ENCODE results near the gene NUTM2A. TPM values are rescaled to one million over a fixed set of nuclear protein-coding genes. Genes with fewer than 3 reads are reported as not detected.
"Not testable (repeated sequence)": the region's sequence is repeated elsewhere in the genome, so short reads cannot be mapped to it uniquely, and the experiment has no call there.

The NUTM2A gene
- total RNA-seq, 4 donors from 2014 or later, result 1.7 to 3.5 (median 2.2) TPM

DNA sequence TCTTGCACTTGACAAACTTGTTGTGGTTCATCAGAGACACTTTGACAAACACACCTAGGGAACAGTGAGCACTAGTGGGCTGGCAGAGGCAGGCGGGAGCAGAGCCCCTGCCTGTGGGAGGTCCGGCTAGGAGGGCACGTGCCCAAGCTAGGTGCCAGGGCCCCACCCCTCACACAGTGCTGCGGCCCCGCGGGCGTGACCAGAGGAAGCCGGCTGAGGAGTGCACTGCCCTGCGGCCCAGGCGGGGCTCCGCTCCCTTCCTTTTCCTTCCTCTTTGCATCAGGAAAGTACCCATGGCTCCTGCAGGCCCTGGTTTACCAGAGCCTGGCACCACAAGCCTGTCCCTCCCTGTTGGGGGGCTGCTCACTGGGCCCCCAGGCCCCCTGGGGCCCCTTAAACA is 9.1 kb upstream of the NUTM2A start:
- intact Hi-C loops (cut with DNase I); H3K9me3 ChIP-seq; H3K27me3 ChIP-seq; H3K27ac ChIP-seq (replicated peaks in 1 of 4); H3K4me1 ChIP-seq; DNase-seq (ENCODE audit: extremely low spot score); H3K4me3 ChIP-seq; H3K36me3 ChIP-seq: not testable (repeated sequence)
- 70% methylated on average over 7 of the region's 11 CpGs for WGBS

DNA sequence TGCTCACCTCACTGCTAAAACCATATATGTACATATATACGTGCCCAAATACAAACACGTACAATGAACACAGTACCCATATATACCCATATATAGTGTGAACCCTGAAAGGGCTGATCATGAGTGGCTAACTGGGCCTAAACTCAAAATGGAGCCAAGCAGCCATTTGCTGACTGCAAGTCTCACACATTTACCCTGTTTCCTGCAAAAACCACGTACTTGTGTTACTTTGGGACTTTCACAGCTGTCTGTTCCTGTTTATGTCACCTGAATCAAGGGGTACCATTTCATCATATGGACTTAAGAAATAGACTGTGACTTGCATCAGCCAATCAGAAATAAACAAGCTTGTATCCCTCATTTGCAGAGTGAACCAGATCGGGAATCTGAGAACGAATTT is 5.9 kb upstream of the NUTM2A start:
- H3K4me3 ChIP-seq; H3K36me3 ChIP-seq; H3K27ac ChIP-seq (replicated peaks in 1 of 4); intact Hi-C loops (cut with DNase I); H3K4me1 ChIP-seq; DNase-seq (ENCODE audit: extremely low spot score); H3K27me3 ChIP-seq; H3K9me3 ChIP-seq: not testable (repeated sequence)
- 67% methylated on average over 1 of the region's 5 CpGs for WGBS

DNA sequence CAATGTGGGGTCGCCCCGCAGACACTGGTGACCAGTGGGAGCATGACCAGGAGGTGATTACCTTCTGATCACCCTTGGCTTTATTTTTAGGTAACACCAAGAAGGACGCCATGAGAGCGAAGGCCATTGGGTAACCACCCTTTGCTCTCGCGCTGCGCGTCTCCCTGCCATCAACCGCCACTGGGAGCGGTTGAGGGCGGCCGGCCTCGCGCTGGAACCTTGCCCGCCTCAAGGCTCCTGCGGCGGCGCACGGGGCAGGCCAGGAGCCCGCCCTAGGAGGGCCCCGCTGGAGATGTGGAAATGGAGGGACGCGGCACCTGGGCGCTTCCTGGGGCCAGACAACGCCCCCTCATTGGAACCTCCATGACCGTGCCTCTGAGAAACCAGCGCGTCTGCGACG is 2.5 kb upstream of the NUTM2A start:
- H3K27ac ChIP-seq (replicated peaks in 1 of 4); DNase-seq (ENCODE audit: extremely low spot score); intact Hi-C loops (cut with DNase I); H3K36me3 ChIP-seq; H3K9me3 ChIP-seq; H3K4me1 ChIP-seq; H3K4me3 ChIP-seq; H3K27me3 ChIP-seq: not testable (repeated sequence)
- 85% methylated on average over 12 of the region's 30 CpGs for WGBS

DNA sequence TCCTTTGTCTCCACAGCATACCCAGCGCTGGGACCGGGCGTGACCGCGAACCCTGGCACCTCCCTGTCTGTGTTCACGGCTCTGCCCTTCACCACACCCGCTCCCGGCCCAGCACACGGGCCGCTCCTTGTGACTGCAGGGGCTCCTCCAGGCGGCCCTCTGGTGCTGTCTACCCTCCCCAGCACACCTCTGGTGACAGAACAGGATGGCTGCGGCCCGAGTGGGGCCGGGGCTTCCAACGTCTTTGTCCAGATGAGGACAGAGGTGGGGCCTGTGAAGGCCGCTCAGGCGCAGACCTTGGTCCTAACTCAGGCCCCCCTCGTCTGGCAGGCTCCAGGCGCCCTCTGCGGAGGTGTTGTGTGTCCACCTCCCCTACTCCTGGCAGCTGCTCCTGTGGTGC is 3.0 kb downstream of the NUTM2A start:
- intact Hi-C loops (cut with DNase I); H3K27ac ChIP-seq (replicated peaks in 1 of 4); H3K4me1 ChIP-seq; H3K36me3 ChIP-seq; DNase-seq (ENCODE audit: extremely low spot score); H3K9me3 ChIP-seq; H3K27me3 ChIP-seq; H3K4me3 ChIP-seq: not testable (repeated sequence)
- no CpG with 5 or more reads among the region's 20 CpGs for WGBS

DNA sequence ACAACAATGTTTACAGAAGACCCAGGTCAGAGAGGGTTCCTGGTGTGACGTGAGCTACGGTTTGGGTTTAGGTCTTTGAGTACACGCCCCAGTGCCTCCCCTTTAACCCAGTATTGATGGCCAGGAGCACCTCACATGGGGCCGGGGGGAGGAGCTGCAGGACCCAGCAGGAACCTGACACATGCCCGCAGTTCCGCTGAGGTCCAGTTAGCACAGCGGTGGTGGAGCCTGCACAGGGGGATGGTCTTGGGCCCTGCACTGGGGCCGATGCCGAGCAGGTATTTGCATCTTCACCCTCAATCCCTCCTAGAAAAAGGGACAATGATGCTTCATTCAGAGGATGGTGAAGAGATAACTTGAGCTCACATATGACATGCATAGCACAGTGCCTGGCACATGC is 4.0 kb downstream of the NUTM2A start:
- DNase-seq (ENCODE audit: extremely low spot score); H3K9me3 ChIP-seq; H3K36me3 ChIP-seq; intact Hi-C loops (cut with DNase I); H3K27me3 ChIP-seq; H3K27ac ChIP-seq (replicated peaks in 1 of 4); H3K4me1 ChIP-seq; H3K4me3 ChIP-seq: not testable (repeated sequence)
- 95% methylated on average over 5 of the region's 9 CpGs for WGBS

DNA sequence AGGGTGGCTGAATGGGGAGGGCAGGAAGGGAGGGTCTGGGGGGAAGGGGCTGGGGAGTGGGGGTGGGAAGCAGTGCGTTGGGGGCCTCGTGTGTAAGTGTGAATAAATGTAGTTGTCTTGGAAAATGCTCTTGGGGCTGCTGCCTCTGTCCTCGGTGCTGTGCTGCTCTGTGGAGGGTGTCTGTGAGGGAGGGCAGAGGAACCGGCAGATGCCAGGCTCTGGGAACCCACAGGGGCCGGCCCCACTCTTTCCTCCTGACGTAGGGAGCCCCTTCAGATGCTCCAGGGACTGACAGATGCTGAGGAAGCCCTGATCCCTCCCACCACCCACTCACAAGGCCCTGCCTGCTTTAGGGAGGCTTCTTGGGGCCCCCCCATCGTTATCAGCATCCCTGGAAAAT is 9.6 kb downstream of the NUTM2A start:
- no CpG with 5 or more reads among the region's 7 CpGs for WGBS
- H3K9me3 ChIP-seq; intact Hi-C loops (cut with DNase I); H3K36me3 ChIP-seq; H3K4me3 ChIP-seq; H3K27ac ChIP-seq (replicated peaks in 1 of 4); H3K4me1 ChIP-seq; DNase-seq (ENCODE audit: extremely low spot score); H3K27me3 ChIP-seq: not testable (repeated sequence)

DNA sequence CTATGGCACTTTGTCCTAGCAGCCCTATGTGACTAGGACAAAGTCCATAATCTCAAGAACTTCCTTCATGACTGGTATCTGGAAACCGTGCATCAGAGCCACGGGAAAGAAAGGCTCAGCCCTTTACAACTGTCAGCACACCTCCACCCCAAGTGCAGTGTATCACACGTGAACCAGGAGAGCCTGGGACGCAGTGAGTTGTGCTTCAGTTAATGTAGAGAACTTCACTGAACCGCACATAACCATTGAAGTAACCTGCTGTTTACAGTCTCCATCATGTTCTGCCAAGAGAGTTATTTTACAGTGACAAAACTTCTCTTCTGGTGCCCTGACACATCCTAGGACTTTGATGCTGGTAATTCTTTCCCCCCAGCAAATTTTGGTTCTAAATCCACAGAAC is 12.0 kb downstream of the NUTM2A start:
- H3K36me3 ChIP-seq; intact Hi-C loops (cut with DNase I); H3K27me3 ChIP-seq; H3K9me3 ChIP-seq; H3K4me1 ChIP-seq; H3K4me3 ChIP-seq; H3K27ac ChIP-seq (replicated peaks in 1 of 4); DNase-seq (ENCODE audit: extremely low spot score): not testable (repeated sequence)
- WGBS, result 100% methylated on average over 1 of the region's 5 CpGs

DNA sequence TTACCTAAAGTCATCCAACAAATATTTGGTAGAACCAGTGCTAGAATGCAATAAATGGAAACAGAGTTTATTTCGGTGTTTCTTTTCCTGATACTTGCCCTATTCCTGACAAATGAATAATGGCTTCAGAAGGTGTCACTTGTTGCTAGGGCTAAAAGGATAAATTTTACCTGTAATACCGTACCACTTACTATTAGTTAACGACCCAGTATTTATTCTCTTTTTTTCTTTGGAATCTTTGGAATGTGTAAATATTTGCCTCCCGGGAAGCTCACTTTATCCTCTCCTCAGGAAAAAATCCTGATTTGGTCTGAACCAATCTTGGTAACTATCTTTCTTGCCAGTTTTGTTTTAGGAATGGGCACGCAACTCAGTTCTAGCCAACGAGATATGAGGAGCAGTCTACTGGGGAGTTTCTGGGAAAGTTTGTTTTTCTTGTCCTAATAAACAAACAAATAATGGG is 14.1 kb downstream of the NUTM2A start:
- intact Hi-C loops (cut with DNase I); H3K27me3 ChIP-seq; H3K4me1 ChIP-seq; DNase-seq (ENCODE audit: extremely low spot score); H3K36me3 ChIP-seq; H3K4me3 ChIP-seq; H3K9me3 ChIP-seq; H3K27ac ChIP-seq (replicated peaks in 1 of 4): not testable (repeated sequence)
- 55% methylated on average over 2 of the region's 6 CpGs for WGBS

DNA sequence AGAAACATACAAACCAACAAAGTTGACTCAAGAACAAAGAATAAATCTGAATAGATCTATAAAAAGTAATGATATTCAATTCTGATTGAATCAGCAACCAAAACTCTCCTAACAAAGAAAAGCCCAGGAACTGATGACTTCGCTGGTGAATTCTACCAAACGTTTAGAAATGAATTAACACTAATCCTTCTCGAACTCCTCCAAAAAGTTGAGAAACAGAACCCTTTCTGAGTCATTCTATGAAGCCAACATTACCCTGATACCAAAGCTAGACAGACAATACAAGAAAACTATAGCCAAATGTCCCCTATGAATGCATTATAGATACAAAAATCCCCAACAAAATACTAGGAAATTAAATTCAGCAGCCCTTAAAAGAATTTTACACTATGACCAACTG is 16.9 kb downstream of the NUTM2A start:
- H3K4me1 ChIP-seq; H3K4me3 ChIP-seq; H3K36me3 ChIP-seq; DNase-seq (ENCODE audit: extremely low spot score); H3K27me3 ChIP-seq; H3K27ac ChIP-seq (replicated peaks in 1 of 4); H3K9me3 ChIP-seq; intact Hi-C loops (cut with DNase I): not testable (repeated sequence)
- WGBS, result 82% methylated on average over 3 of the region's 3 CpGs

DNA sequence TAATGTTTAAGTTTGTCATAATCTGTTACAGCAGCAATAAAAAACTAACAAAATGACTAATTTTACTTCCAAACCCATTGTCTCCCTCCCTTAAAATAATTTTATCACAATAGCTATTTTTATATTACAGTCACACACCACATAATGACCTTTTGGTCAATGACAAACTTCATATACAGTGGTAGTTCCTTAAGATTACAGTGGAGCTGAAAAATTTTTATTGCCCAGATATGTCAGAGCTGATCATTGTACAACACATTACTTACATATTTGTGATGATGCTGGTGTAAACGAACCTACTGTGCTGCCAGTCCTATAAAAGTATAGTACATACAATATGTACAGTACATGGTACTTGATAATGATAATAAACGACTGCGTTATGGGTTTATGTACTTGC is 22.1 kb downstream of the NUTM2A start:
- H3K27ac ChIP-seq (replicated peaks in 1 of 4); H3K4me1 ChIP-seq; DNase-seq (ENCODE audit: extremely low spot score); H3K4me3 ChIP-seq; H3K36me3 ChIP-seq; H3K27me3 ChIP-seq; H3K9me3 ChIP-seq; intact Hi-C loops (cut with DNase I): not testable (repeated sequence)
- WGBS, result no CpG with 5 or more reads among the region's 3 CpGs

DNA sequence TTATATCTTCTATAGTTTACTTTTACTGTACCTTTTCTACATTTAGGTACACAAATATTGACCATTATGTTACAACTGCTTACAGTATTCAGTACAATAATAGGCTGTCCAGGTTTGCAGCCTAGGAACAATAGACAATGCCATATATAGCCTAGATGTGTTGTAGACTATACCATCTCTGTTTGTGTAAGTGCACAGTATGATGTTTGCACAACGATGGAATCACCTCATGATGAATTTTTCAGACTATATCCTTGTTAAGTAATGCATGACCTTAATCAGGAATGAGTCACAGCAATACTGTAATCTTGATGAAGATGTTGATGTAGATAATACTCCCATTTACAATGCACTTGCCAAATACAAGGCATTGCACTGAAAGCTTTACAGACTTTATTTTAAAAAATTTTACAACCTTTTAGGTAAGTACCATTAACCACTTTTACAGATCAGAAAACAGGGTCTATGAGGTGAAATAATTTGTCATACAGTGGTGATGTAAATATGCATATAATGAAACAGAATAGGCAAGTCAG is 23.6 kb downstream of the NUTM2A start:
- H3K27ac ChIP-seq (replicated peaks in 1 of 4); H3K9me3 ChIP-seq; H3K4me3 ChIP-seq; DNase-seq (ENCODE audit: extremely low spot score); intact Hi-C loops (cut with DNase I); H3K27me3 ChIP-seq; H3K36me3 ChIP-seq; H3K4me1 ChIP-seq: not testable (repeated sequence)
- no CpG with 5 or more reads among the region's 1 CpG for WGBS

DNA sequence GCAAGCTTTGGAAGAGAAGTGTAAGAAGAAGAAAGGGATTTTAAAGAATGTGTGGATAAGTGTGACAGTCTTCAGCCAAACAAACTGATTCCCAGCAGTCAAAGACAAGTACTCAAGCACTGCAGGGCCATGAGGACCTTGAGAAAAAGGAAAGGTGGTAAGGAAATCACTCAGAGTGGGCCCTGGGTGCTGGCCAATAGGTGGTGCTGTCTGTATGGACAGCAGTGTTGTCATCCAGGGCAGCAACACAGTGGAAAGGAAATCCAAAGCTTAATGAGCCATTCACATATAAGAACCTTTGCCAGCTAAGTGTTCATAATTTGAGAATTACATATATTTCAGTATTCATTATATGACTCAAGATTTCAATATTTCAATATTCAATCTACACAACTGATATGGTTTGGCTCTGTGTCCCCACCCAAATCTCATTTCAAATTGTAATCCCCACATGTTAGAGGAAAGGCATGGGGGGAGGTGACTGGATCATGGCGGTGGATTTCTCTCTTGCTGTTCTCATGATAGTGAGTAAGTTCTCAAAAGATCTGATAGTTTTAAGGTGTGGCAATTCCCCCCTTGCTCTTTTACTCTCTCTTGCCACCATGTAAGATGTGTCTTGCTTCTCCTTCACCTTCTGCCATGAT is 55.6 kb downstream of the NUTM2A start:
- WGBS, result no CpG with 5 or more reads among the region's 1 CpG
- H3K27ac ChIP-seq (replicated peaks in 1 of 4); intact Hi-C loops (cut with DNase I); H3K36me3 ChIP-seq; H3K9me3 ChIP-seq; H3K27me3 ChIP-seq; DNase-seq (ENCODE audit: extremely low spot score); H3K4me1 ChIP-seq; H3K4me3 ChIP-seq: not testable (repeated sequence)
